GM18511 (cell line): ENCODE data around the gene WNK1.
"Not testable (repeated sequence)": the region's sequence is repeated elsewhere in the genome, so short reads cannot be mapped to it uniquely, and the experiment has no call there.

Source experiments
- ATAC-seq: cut with Tn5 transposase; IDR thresholded peaks from one replicate; pipeline ENCODE4 v1.9.1; 2021; ENCODE audit warnings: mild to moderate bottlenecking, moderate library complexity; ENCODE audit not compliant: unreplicated experiment

Gene WNK1

GRCh38 chr12:751999-752694 lies at the start of gene WNK1:
TSS of gene WNK1 (plus strand) at chr12:752579. CDS start at chr12:753566, 987 bp downstream.
- ATAC-seq, result peak; percentile 64

GRCh38 chr12:704516-705242 lies 47.7 kb upstream of the WNK1 start:
- no peak for ATAC-seq

- not testable (repeated sequence) for ATAC-seq
Observed at GRCh38 chr12:708084-708483, 44.3 kb upstream of the WNK1 start.

GRCh38 chr12:709455-710020 lies 42.8 kb upstream of the WNK1 start:
- ATAC-seq, result no peak

GRCh38 chr12:712172-712863 lies 40.1 kb upstream of the WNK1 start:
- no peak for ATAC-seq

GRCh38 chr12:713281-713875 lies 39.0 kb upstream of the WNK1 start:
- no peak for ATAC-seq

- ATAC-seq, result no peak
Observed at GRCh38 chr12:716506-716905, 35.9 kb upstream of the WNK1 start.

GRCh38 chr12:718756-719102 lies 33.6 kb upstream of the WNK1 start:
- no peak for ATAC-seq

- ATAC-seq, result no peak
Observed at GRCh38 chr12:720231-720941, 32.0 kb upstream of the WNK1 start.

GRCh38 chr12:724194-724855 lies 28.1 kb upstream of the WNK1 start:
- no peak for ATAC-seq

GRCh38 chr12:725076-725475 lies 27.3 kb upstream of the WNK1 start:
- ATAC-seq, result no peak

GRCh38 chr12:726281-727140 lies 25.9 kb upstream of the WNK1 start:
- ATAC-seq, result no peak

- ATAC-seq, result no peak
Observed at GRCh38 chr12:727321-727720, 25.1 kb upstream of the WNK1 start.

- ATAC-seq, result no peak
Observed at GRCh38 chr12:728781-729180, 23.6 kb upstream of the WNK1 start.

- no peak for ATAC-seq
Observed at GRCh38 chr12:729221-729620, 23.2 kb upstream of the WNK1 start.

GRCh38 chr12:730550-730949 lies 21.8 kb upstream of the WNK1 start:
- ATAC-seq, result no peak

- no peak for ATAC-seq
Observed at GRCh38 chr12:737122-737739, 15.1 kb upstream of the WNK1 start.

- no peak for ATAC-seq
Observed at GRCh38 chr12:738712-739111, 13.7 kb upstream of the WNK1 start.

- ATAC-seq, result no peak
Observed at GRCh38 chr12:739349-739748, 13.0 kb upstream of the WNK1 start.
